Left ventricle myocardium inferior (tissue), 1 donor: Measurements from ENCODE around the gene RBM5. TPM values are rescaled to one million over a fixed set of nuclear protein-coding genes. Genes with fewer than 3 reads are reported as not detected.

Experiments
- DNase-seq: peaks from one replicate; pipeline ENCODE4 v3.0.0-alpha.2; 2020
- H3K27ac ChIP-seq: fragments of 200-600 bp; replicated peaks from 2 replicates; pipeline ENCODE4 v1.8.0; 2021
- H3K27me3 ChIP-seq: fragments of 200-600 bp; 2 replicates; pipeline ENCODE4 v1.8.0; 2021; ENCODE audit warnings: low read depth
- H3K36me3 ChIP-seq: fragments of 200-600 bp; 2 replicates; pipeline ENCODE4 v1.8.0; 2021
- H3K4me1 ChIP-seq: fragments of 200-600 bp; 2 replicates; pipeline ENCODE4 v1.8.0; 2021
- H3K4me3 ChIP-seq: fragments of 200-600 bp; 2 replicates; pipeline ENCODE4 v1.8.0; 2021; ENCODE audit warnings: mild to moderate bottlenecking, moderate library complexity
- H3K9me3 ChIP-seq: fragments of 200-600 bp; replicated peaks from 2 replicates; pipeline ENCODE4 v1.8.0; 2021
- intact Hi-C: fragments of 100-400 bp; cut with micrococcal nuclease; formaldehyde crosslinking; loops from one replicate; pipeline ENCODE4 v1.11.0; 2022
- total RNA-seq: library from RNA; stranded (reverse); fragmentation: NEBNext Ultra II Directional; extraction: Animal tissue kit (Norgen Biotek cat#: 25700); gene quantifications from one replicate; pipeline ENCODE4 v1.2.1, GENCODE V29; 2021
- TF ChIP-seq, protein P1 (sequence below): fragments of 200-600 bp; IDR thresholded peaks from 2 replicates; pipeline ENCODE4 v1.8.0; 2021; ENCODE audit warnings: antibody characterized with exemption, mild to moderate bottlenecking, borderline replicate concordance
- donor health status: DM: no; HTN: yes; CAD: no; lungs with severe emphysema.

RBM5 gene
- total RNA-seq, 1 donor from 2014 or later = 58.4 TPM

DNA sequence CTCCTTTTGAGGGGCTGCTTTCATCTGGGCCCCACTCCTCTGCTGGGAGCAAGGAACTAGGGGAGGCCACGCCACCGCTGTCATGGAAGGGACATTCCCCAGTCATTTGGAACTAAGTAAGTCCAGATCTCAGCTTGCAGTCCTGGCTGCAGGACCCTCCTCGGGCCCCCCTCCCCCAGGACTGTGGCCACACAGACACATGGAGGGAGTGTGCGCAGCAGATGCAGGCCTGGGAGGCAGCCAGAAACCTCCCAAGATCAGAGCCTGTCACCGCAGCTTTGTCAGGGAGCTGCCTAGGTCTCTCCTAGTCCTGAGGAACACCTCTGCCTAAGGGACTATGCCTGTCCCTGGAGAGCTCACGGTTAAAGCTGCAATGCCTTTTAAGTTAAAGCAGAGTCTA is 59.1 kb downstream of the RBM5 start:
- no peaks in the 10 kb centered on the region for H3K27me3 ChIP-seq
- no peak overlapping the region for H3K4me3 ChIP-seq
- no peaks in the 10 kb centered on the region for H3K36me3 ChIP-seq
- intact Hi-C loops = no loop called here
- TF ChIP-seq, protein P1, sequence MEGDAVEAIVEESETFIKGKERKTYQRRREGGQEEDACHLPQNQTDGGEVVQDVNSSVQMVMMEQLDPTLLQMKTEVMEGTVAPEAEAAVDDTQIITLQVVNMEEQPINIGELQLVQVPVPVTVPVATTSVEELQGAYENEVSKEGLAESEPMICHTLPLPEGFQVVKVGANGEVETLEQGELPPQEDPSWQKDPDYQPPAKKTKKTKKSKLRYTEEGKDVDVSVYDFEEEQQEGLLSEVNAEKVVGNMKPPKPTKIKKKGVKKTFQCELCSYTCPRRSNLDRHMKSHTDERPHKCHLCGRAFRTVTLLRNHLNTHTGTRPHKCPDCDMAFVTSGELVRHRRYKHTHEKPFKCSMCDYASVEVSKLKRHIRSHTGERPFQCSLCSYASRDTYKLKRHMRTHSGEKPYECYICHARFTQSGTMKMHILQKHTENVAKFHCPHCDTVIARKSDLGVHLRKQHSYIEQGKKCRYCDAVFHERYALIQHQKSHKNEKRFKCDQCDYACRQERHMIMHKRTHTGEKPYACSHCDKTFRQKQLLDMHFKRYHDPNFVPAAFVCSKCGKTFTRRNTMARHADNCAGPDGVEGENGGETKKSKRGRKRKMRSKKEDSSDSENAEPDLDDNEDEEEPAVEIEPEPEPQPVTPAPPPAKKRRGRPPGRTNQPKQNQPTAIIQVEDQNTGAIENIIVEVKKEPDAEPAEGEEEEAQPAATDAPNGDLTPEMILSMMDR = no peak
- H3K4me1 ChIP-seq = no peaks in the 10 kb centered on the region
- no peak for DNase-seq
- H3K27ac ChIP-seq = no peak overlapping the region
- no peaks in the 10 kb centered on the region for H3K9me3 ChIP-seq

DNA sequence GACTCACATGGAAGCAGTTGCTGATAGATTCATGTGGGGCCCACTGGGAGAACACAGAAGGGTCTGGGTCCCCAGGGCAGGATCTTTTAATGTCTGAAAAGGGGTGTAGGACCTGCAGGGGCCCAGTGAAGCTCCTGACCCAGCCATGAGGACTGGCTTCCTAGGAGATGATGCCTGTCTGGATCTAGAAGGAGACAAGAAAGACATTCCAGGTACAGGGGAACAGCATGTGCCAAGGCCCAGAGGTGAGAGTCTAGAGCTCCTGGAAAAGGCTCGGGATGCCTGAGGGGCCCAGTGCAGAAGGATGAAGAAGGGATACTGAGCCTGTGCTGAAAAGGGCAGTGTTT is 61.7 kb downstream of the RBM5 start:
- TF ChIP-seq, protein P1 = no peak
- H3K4me1 ChIP-seq = peaks cover 6% of the 10 kb centered on the region
- no peak overlapping the region for H3K27ac ChIP-seq
- H3K4me3 ChIP-seq = no peak overlapping the region
- H3K36me3 ChIP-seq = no peaks in the 10 kb centered on the region
- no peaks in the 10 kb centered on the region for H3K9me3 ChIP-seq
- intact Hi-C loops = no loop called here
- no peak for DNase-seq
- H3K27me3 ChIP-seq = no peaks in the 10 kb centered on the region

DNA sequence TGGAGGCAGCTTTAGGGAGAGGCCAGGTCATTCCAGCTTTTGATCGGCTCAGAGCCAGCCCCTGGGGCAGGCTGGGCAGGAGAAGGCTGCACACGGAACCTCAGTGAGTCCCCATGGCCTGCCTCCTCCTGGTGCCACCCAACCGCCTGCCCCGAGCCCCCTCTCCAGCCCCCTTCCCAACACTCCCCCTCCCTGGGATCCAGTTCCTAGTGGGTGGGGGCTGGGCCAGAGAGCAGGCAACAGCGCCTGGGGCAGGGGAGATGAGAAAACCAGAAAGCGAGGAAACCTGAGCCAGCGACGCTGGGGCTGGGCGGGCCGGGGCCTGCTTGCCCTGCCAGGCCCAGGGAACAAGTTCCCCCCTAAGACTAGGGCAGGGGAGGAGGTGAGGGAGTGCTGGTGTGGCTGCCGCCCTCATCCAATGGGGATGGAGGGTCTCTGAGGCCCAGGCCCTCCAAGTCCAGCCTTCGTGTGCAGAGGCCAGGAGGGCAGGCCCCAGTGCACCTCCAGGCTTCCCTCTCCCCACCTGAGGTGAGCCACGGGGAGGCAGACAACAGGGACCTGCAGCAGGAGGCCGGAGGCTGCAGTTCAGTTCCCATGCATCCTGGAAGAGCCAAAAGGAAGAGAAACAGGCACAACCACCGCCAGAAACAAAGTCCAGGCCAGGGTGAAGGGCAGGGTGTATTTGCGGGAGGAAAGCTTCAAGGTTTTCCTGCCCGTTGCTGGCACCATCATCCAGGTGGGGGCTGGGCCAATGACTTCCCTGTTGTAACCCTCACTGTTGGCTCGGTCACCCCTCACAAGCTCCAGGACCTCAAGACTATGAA is 62.4 kb downstream of the RBM5 start:
- Histone ChIP-seq H3K4me1 (peaks cover 13% of the 10 kb centered on the region), H3K27ac (no peak overlapping the region), H3K9me3 (no peaks in the 10 kb centered on the region), H3K36me3 (no peaks in the 10 kb centered on the region), H3K4me3 (no peak overlapping the region), H3K27me3 (peaks cover 4% of the 10 kb centered on the region)
- intact Hi-C loops = no loop called here
- TF ChIP-seq, protein P1 = no peak
- DNase-seq = no peak

DNA sequence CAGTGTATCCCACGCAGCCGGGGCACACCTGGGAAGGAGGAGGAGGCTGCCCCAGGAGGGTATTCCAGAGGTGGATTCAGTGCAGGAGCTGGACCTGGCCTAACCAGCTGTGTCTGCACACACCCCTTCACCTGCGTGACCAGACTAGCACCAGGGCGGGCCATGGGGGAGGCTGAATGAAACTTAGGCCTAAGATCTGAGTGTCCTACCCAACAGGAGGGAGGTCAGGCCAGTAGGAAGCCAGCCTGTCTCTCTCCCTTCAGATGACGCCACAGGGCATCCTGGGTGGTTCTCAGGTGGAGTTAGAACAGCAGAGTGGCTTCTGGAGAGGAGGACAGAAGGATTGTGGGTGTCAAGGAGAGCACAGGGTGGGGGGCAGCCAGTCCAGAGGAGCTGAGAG is 63.0 kb downstream of the RBM5 start:
- intact Hi-C loops = no loop called here
- Histone ChIP-seq H3K27me3 (peaks cover 4% of the 10 kb centered on the region), H3K9me3 (no peaks in the 10 kb centered on the region), H3K4me1 (peaks cover 13% of the 10 kb centered on the region), H3K4me3 (no peak overlapping the region), H3K36me3 (no peaks in the 10 kb centered on the region), H3K27ac (no peak overlapping the region)
- no peak for DNase-seq
- TF ChIP-seq, protein P1 = no peak

DNA sequence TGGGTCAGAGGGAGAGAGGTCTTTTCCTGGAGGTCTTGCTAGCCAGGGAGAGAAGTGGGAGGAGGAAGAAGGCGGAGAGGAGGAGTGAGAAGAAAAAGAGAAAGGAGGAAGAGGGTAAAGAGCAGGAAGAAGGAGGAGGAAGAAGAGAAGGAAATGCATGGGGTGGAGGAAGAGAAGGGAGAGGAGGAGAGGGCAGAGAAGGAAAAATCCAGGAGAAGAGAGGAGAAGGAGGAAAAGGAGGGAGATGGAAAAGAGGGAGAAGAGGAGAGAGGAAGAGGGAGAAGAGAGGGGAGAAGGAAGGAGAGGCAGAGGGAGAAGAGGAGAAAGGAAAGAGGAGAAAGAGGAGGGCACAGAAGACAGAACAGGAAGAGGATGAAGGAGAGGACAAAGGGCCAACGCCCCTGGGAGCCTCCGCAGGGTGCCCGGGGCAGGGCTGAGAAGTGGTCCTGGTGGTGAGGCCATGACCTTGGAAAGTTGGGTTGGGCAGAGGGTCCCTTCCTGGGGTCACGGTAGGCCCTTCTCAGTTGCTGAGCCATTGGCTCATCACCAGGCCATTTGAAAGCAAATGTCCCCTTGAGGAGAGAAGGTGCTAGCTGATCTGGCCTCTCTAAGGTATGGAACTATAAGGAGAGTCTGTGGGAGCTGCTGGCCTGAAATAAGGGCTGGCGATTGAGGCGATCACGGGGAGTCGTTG is 65.2 kb downstream of the RBM5 start:
- Histone ChIP-seq H3K4me1 (peaks cover 34% of the 10 kb centered on the region), H3K36me3 (no peaks in the 10 kb centered on the region), H3K27ac (no peak overlapping the region), H3K9me3 (no peaks in the 10 kb centered on the region), H3K4me3 (peak overlapping the region; percentile 74), H3K27me3 (peaks cover 4% of the 10 kb centered on the region)
- TF ChIP-seq, protein P1 = no peak
- DNase-seq = no peak
- intact Hi-C loops = no loop called here
